ENCODE results near the gene DLG1.
A peak's percentile ranks its signal among the peaks of the same experiment; 100 is the strongest.

DLG1 gene

GRCh38 chr3:197300361-197300760 lies 1.9 kb upstream of the DLG1 start:
- no CpG with 5 or more reads among the region's 7 CpGs for WGBS (ENCODE audit: insufficient coverage, insufficient read length)
- Histone ChIP-seq H3K27ac (ENCODE audit: low read length) (no peak overlapping the region), H3K4me1 (ENCODE audit: control insufficient read depth, insufficient read depth, low read length) (no peaks in the 10 kb centered on the region; the same call in 1 of the 2 replicates), H3K36me3 (ENCODE audit: control insufficient read depth, insufficient read depth, low read length) (peaks cover 2% of the 10 kb centered on the region; the same call in 1 of the 2 replicates), H3K9me3 (ENCODE audit: control insufficient read depth, insufficient read depth, low read length) (no peaks in the 10 kb centered on the region), H3K4me3 (ENCODE audit: low read length) (no peak overlapping the region), H3K27me3 (ENCODE audit: control insufficient read depth, insufficient read depth, low read length) (no peaks in the 10 kb centered on the region)
- no peak for DNase-seq (ENCODE audit: low read depth, low spot score)

- peak overlapping the region; percentile 52; the same call in 1 of the 2 replicates for H3K4me3 ChIP-seq (ENCODE audit: low read length)
- no CpG with 5 or more reads among the region's 42 CpGs for WGBS (ENCODE audit: insufficient coverage, insufficient read length)
- no peak for DNase-seq (ENCODE audit: low read depth, low spot score)
These were observed 788 bp upstream of the DLG1 start for GRCh38 chr3:197298945-197299854.

GRCh38 chr3:197297476-197298340 lies 704 bp downstream of the DLG1 start:
- Histone ChIP-seq H3K4me3 (ENCODE audit: low read length) (peak overlapping the region; percentile 52), H3K9me3 (ENCODE audit: control insufficient read depth, insufficient read depth, low read length) (no peaks in the 10 kb centered on the region), H3K27ac (ENCODE audit: low read length) (no peak overlapping the region), H3K4me1 (ENCODE audit: control insufficient read depth, insufficient read depth, low read length) (no peaks in the 10 kb centered on the region; the same call in 1 of the 2 replicates), H3K36me3 (ENCODE audit: control insufficient read depth, insufficient read depth, low read length) (peaks cover 2% of the 10 kb centered on the region; the same call in 1 of the 2 replicates), H3K27me3 (ENCODE audit: control insufficient read depth, insufficient read depth, low read length) (no peaks in the 10 kb centered on the region)
- DNase-seq (ENCODE audit: low read depth, low spot score), result peak; percentile 79
- WGBS (ENCODE audit: insufficient coverage, insufficient read length), result no CpG with 5 or more reads among the region's 100 CpGs

More at GRCh38 chr3:197298945-197299854, 788 bp upstream of the DLG1 start:
- Histone ChIP-seq H3K36me3 (ENCODE audit: control insufficient read depth, insufficient read depth, low read length) (peaks cover 2% of the 10 kb centered on the region; the same call in 1 of the 2 replicates), H3K4me1 (ENCODE audit: control insufficient read depth, insufficient read depth, low read length) (no peaks in the 10 kb centered on the region; the same call in 1 of the 2 replicates), H3K9me3 (ENCODE audit: control insufficient read depth, insufficient read depth, low read length) (no peaks in the 10 kb centered on the region), H3K27me3 (ENCODE audit: control insufficient read depth, insufficient read depth, low read length) (no peaks in the 10 kb centered on the region), H3K27ac (ENCODE audit: low read length) (no peak overlapping the region)

GRCh38 chr3:197297002-197297401 lies 1.4 kb downstream of the DLG1 start:
- H3K9me3 ChIP-seq (ENCODE audit: control insufficient read depth, insufficient read depth, low read length), result no peaks in the 10 kb centered on the region
- H3K27ac ChIP-seq (ENCODE audit: low read length), result no peak overlapping the region
- no peaks in the 10 kb centered on the region for H3K27me3 ChIP-seq (ENCODE audit: control insufficient read depth, insufficient read depth, low read length)
- H3K36me3 ChIP-seq (ENCODE audit: control insufficient read depth, insufficient read depth, low read length), result peaks cover 2% of the 10 kb centered on the region; the same call in 1 of the 2 replicates
- no peaks in the 10 kb centered on the region; the same call in 1 of the 2 replicates for H3K4me1 ChIP-seq (ENCODE audit: control insufficient read depth, insufficient read depth, low read length)
- H3K4me3 ChIP-seq (ENCODE audit: low read length), result peak overlapping the region; percentile 52
- DNase-seq (ENCODE audit: low read depth, low spot score), result no peak
- WGBS (ENCODE audit: insufficient coverage, insufficient read length), result no CpG with 5 or more reads among the region's 15 CpGs

- Histone ChIP-seq H3K27ac (ENCODE audit: low read length) (no peak overlapping the region), H3K9me3 (ENCODE audit: control insufficient read depth, insufficient read depth, low read length) (no peaks in the 10 kb centered on the region), H3K4me3 (ENCODE audit: low read length) (peak overlapping the region; percentile 52; the same call in 1 of the 2 replicates), H3K4me1 (ENCODE audit: control insufficient read depth, insufficient read depth, low read length) (no peaks in the 10 kb centered on the region; the same call in 1 of the 2 replicates), H3K27me3 (ENCODE audit: control insufficient read depth, insufficient read depth, low read length) (no peaks in the 10 kb centered on the region), H3K36me3 (ENCODE audit: control insufficient read depth, insufficient read depth, low read length) (peaks cover 2% of the 10 kb centered on the region; the same call in 1 of the 2 replicates)
- no peak for DNase-seq (ENCODE audit: low read depth, low spot score)
- WGBS (ENCODE audit: insufficient coverage, insufficient read length), result no CpG with 5 or more reads among the region's 2 CpGs
These were observed 1.9 kb downstream of the DLG1 start for GRCh38 chr3:197296545-197296944.

- Histone ChIP-seq H3K4me1 (ENCODE audit: control insufficient read depth, insufficient read depth, low read length) (no peaks in the 10 kb centered on the region; the same call in 1 of the 2 replicates), H3K27me3 (ENCODE audit: control insufficient read depth, insufficient read depth, low read length) (no peaks in the 10 kb centered on the region), H3K4me3 (ENCODE audit: low read length) (no peak overlapping the region), H3K9me3 (ENCODE audit: control insufficient read depth, insufficient read depth, low read length) (no peaks in the 10 kb centered on the region), H3K36me3 (ENCODE audit: control insufficient read depth, insufficient read depth, low read length) (peaks cover 2% of the 10 kb centered on the region; the same call in 1 of the 2 replicates), H3K27ac (ENCODE audit: low read length) (no peak overlapping the region)
- no CpG with 5 or more reads among the region's 2 CpGs for WGBS (ENCODE audit: insufficient coverage, insufficient read length)
- DNase-seq (ENCODE audit: low read depth, low spot score), result no peak
These were observed 2.5 kb downstream of the DLG1 start for GRCh38 chr3:197295871-197296270.

- H3K9me3 ChIP-seq (ENCODE audit: control insufficient read depth, insufficient read depth, low read length), result no peaks in the 10 kb centered on the region
- WGBS (ENCODE audit: insufficient coverage, insufficient read length), result 100% methylated on average over 1 of the region's 4 CpGs
- H3K36me3 ChIP-seq (ENCODE audit: control insufficient read depth, insufficient read depth, low read length), result peaks cover 2% of the 10 kb centered on the region; the same call in 1 of the 2 replicates
- H3K27me3 ChIP-seq (ENCODE audit: control insufficient read depth, insufficient read depth, low read length), result no peaks in the 10 kb centered on the region
- H3K27ac ChIP-seq (ENCODE audit: low read length), result no peak overlapping the region
- DNase-seq (ENCODE audit: low read depth, low spot score), result no peak
- H3K4me3 ChIP-seq (ENCODE audit: low read length), result no peak overlapping the region
- H3K4me1 ChIP-seq (ENCODE audit: control insufficient read depth, insufficient read depth, low read length), result no peaks in the 10 kb centered on the region
These were observed 4.7 kb downstream of the DLG1 start for GRCh38 chr3:197293605-197294237.

GRCh38 chr3:197292648-197293047 lies 5.8 kb downstream of the DLG1 start:
- WGBS (ENCODE audit: insufficient coverage, insufficient read length), result no CpG with 5 or more reads among the region's 1 CpG
- Histone ChIP-seq H3K27ac (ENCODE audit: low read length) (no peak overlapping the region), H3K9me3 (ENCODE audit: control insufficient read depth, insufficient read depth, low read length) (no peaks in the 10 kb centered on the region), H3K27me3 (ENCODE audit: control insufficient read depth, insufficient read depth, low read length) (no peaks in the 10 kb centered on the region), H3K36me3 (ENCODE audit: control insufficient read depth, insufficient read depth, low read length) (peaks cover 2% of the 10 kb centered on the region; the same call in 1 of the 2 replicates), H3K4me3 (ENCODE audit: low read length) (no peak overlapping the region), H3K4me1 (ENCODE audit: control insufficient read depth, insufficient read depth, low read length) (no peaks in the 10 kb centered on the region)
- DNase-seq (ENCODE audit: low read depth, low spot score), result no peak

- no peaks in the 10 kb centered on the region for H3K4me1 ChIP-seq (ENCODE audit: control insufficient read depth, insufficient read depth, low read length)
- peaks cover 2% of the 10 kb centered on the region; the same call in 1 of the 2 replicates for H3K36me3 ChIP-seq (ENCODE audit: control insufficient read depth, insufficient read depth, low read length)
- H3K27me3 ChIP-seq (ENCODE audit: control insufficient read depth, insufficient read depth, low read length), result no peaks in the 10 kb centered on the region
- H3K9me3 ChIP-seq (ENCODE audit: control insufficient read depth, insufficient read depth, low read length), result no peaks in the 10 kb centered on the region
- no peak overlapping the region for H3K4me3 ChIP-seq (ENCODE audit: low read length)
- no peak for DNase-seq (ENCODE audit: low read depth, low spot score)
- no peak overlapping the region for H3K27ac ChIP-seq (ENCODE audit: low read length)
- WGBS (ENCODE audit: insufficient coverage, insufficient read length), result no CpG with 5 or more reads among the region's 8 CpGs
These were observed 6.2 kb downstream of the DLG1 start for GRCh38 chr3:197292083-197292646.
